HG02973 (cell line): ENCODE measurements around the gene NTSR1.

Source experiments
- ATAC-seq: cut with Tn5 transposase; IDR thresholded peaks from one replicate; pipeline ENCODE4 v1.9.1; 2021; ENCODE audit warnings: moderate library complexity; ENCODE audit not compliant: unreplicated experiment

NTSR1 gene

GRCh38 chr20:62708591-62709536 is at the start of gene NTSR1:
TSS of gene NTSR1 (plus strand) at chr20:62708836. CDS start at chr20:62709208, 372 bp downstream.
- no peak for ATAC-seq

GRCh38 chr20:62659488-62660239 is 49.0 kb upstream of the NTSR1 start:
- no peak for ATAC-seq

- no peak for ATAC-seq
These were observed 48.4 kb upstream of the NTSR1 start for GRCh38 chr20:62660240-62660615.

- ATAC-seq = no peak
These were observed 47.9 kb upstream of the NTSR1 start for GRCh38 chr20:62660768-62661167.

GRCh38 chr20:62661647-62662046 is 47.0 kb upstream of the NTSR1 start:
- ATAC-seq = no peak

GRCh38 chr20:62662422-62662821 is 46.2 kb upstream of the NTSR1 start:
- no peak for ATAC-seq

GRCh38 chr20:62663145-62664018 is 45.3 kb upstream of the NTSR1 start:
- no peak for ATAC-seq

- ATAC-seq = no peak
These were observed 44.3 kb upstream of the NTSR1 start for GRCh38 chr20:62664019-62664971.

- ATAC-seq = no peak
These were observed 43.4 kb upstream of the NTSR1 start for GRCh38 chr20:62665153-62665754.

GRCh38 chr20:62665826-62666735 is 42.6 kb upstream of the NTSR1 start:
- no peak for ATAC-seq

GRCh38 chr20:62666736-62667529 is 41.7 kb upstream of the NTSR1 start:
- no peak for ATAC-seq

GRCh38 chr20:62667530-62668440 is 40.9 kb upstream of the NTSR1 start:
- ATAC-seq = no peak

GRCh38 chr20:62668441-62669027 is 40.1 kb upstream of the NTSR1 start:
- no peak for ATAC-seq

GRCh38 chr20:62669249-62669648 is 39.4 kb upstream of the NTSR1 start:
- ATAC-seq = no peak

GRCh38 chr20:62670156-62670555 is 38.5 kb upstream of the NTSR1 start:
- no peak for ATAC-seq

GRCh38 chr20:62670998-62671397 is 37.6 kb upstream of the NTSR1 start:
- no peak for ATAC-seq
